HG03060 (cell line): Measurements from ENCODE around the gene BRAF.
"Not testable (repeated sequence)": the region's sequence is repeated elsewhere in the genome, so short reads cannot be mapped to it uniquely, and the experiment has no call there.

Experiments
- ATAC-seq: cut with Tn5 transposase; IDR thresholded peaks from one replicate; pipeline ENCODE4 v1.9.1; 2021; ENCODE audit warnings: low read depth, moderate number of reproducible peaks; ENCODE audit not compliant: unreplicated experiment

The BRAF gene

DNA sequence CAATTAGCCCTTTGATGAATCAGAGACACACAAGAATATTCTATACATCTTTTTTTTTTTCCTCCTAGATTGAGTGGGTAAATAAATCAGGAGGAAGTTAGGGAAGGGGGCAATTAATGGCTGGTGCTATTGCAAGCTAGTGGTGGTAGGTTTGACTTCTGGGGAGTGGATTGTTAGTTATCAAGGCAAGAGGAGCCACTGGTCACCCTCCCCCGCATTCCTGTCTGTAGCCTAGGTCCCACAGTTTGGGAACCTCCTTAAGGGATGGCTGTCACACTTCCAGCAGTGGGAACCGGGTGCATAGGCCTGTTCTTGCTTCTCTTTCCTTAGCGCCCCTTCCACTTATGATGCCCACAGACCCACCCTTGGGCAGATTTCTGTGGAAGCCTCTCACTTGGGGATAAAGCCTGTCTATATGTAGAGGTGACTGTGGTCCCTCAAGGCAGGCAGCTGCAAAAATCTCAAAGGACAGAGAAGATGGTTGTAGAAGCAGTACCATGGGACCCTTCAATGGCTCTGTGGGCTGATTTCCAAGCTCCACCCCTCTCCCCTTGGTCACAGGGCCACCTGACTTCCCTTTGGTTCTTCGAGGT lies 254.3 kb downstream of the BRAF start:
- ATAC-seq: no peak

GRCh38 chr7:140669862-140670261 lies 254.9 kb downstream of the BRAF start:
- ATAC-seq: not testable (repeated sequence)

- no peak for ATAC-seq
Observed at GRCh38 chr7:140669352-140669751, 255.4 kb downstream of the BRAF start.
